Measurements from ENCODE around the gene PDE8B.

Gene PDE8B

GRCh38 chr5:77316871-77317661 lies 106.6 kb downstream of the PDE8B start:
- no peak for ATAC-seq
- TF ChIP-seq OSR1 (CRISPR knock-in tag; IDR thresholded peaks at IDR 0.05), result no peak

GRCh38 chr5:77318060-77318459 lies 107.6 kb downstream of the PDE8B start:
- TF ChIP-seq CSDC2 (CRISPR knock-in tag; IDR thresholded peaks at IDR 0.05) (no peak), ZNF8 (CRISPR knock-in tag; IDR thresholded peaks at IDR 0.05) (no peak), ZFP30 (CRISPR knock-in tag; IDR thresholded peaks at IDR 0.05) (no peak), ZFP3 (CRISPR knock-in tag; IDR thresholded peaks at IDR 0.05) (no peak), BACH2 (CRISPR knock-in tag; IDR thresholded peaks at IDR 0.05; ENCODE audit: borderline replicate concordance) (no peak), SNAI2 (CRISPR knock-in tag; IDR thresholded peaks at IDR 0.05) (no peak), PPARA (CRISPR knock-in tag; IDR thresholded peaks at IDR 0.05; ENCODE audit: borderline replicate concordance) (no peak), PATZ1 (CRISPR knock-in tag; IDR thresholded peaks at IDR 0.05; ENCODE audit: borderline replicate concordance) (no peak), ZNF70 (CRISPR knock-in tag; IDR thresholded peaks at IDR 0.05) (no peak), ZC3H10 (CRISPR knock-in tag; IDR thresholded peaks at IDR 0.05) (no peak), ESRRG (CRISPR knock-in tag; IDR thresholded peaks at IDR 0.05) (no peak), CREB5 (CRISPR knock-in tag; IDR thresholded peaks at IDR 0.05; ENCODE audit: low read depth) (no peak), GLIS3 (CRISPR knock-in tag; IDR thresholded peaks at IDR 0.05) (no peak), CSRNP3 (CRISPR knock-in tag; IDR thresholded peaks at IDR 0.05) (no peak), ZNF565 (CRISPR knock-in tag; conservative IDR thresholded peaks at IDR 0.05; ENCODE audit: low read depth) (no peak), OSR1 (CRISPR knock-in tag; IDR thresholded peaks at IDR 0.05) (no peak), TCF4 (CRISPR knock-in tag; IDR thresholded peaks at IDR 0.05; ENCODE audit: borderline replicate concordance) (no peak), POU6F1 (CRISPR knock-in tag; IDR thresholded peaks at IDR 0.05; ENCODE audit: borderline replicate concordance, low read depth) (no peak), RARB (CRISPR knock-in tag; IDR thresholded peaks at IDR 0.05) (no peak), ISL1 (CRISPR knock-in tag; IDR thresholded peaks at IDR 0.05) (no peak)
- ATAC-seq, result no peak

GRCh38 chr5:77319117-77319804 lies 108.8 kb downstream of the PDE8B start:
- ATAC-seq, result no peak
- TF ChIP-seq CSRNP3 (CRISPR knock-in tag; IDR thresholded peaks at IDR 0.05) (no peak), ARNTL (CRISPR knock-in tag; IDR thresholded peaks at IDR 0.05; ENCODE audit: borderline replicate concordance, low read depth) (no peak), ISL1 (CRISPR knock-in tag; IDR thresholded peaks at IDR 0.05) (no peak), CSDC2 (CRISPR knock-in tag; IDR thresholded peaks at IDR 0.05) (no peak), BACH2 (CRISPR knock-in tag; IDR thresholded peaks at IDR 0.05; ENCODE audit: borderline replicate concordance) (no peak), TOX (CRISPR knock-in tag; IDR thresholded peaks at IDR 0.05; ENCODE audit: borderline replicate concordance) (no peak), RARB (CRISPR knock-in tag; IDR thresholded peaks at IDR 0.05) (no peak), SNAI2 (CRISPR knock-in tag; IDR thresholded peaks at IDR 0.05) (no peak), POU6F1 (CRISPR knock-in tag; IDR thresholded peaks at IDR 0.05; ENCODE audit: borderline replicate concordance, low read depth) (no peak), GLIS3 (CRISPR knock-in tag; IDR thresholded peaks at IDR 0.05) (no peak), PPARA (CRISPR knock-in tag; IDR thresholded peaks at IDR 0.05; ENCODE audit: borderline replicate concordance) (no peak), ZFP3 (CRISPR knock-in tag; IDR thresholded peaks at IDR 0.05) (no peak), CREB5 (CRISPR knock-in tag; IDR thresholded peaks at IDR 0.05; ENCODE audit: low read depth) (no peak), ESRRG (CRISPR knock-in tag; IDR thresholded peaks at IDR 0.05) (no peak), PATZ1 (CRISPR knock-in tag; IDR thresholded peaks at IDR 0.05; ENCODE audit: borderline replicate concordance) (no peak), ZC3H10 (CRISPR knock-in tag; IDR thresholded peaks at IDR 0.05) (no peak), ZNF565 (CRISPR knock-in tag; conservative IDR thresholded peaks at IDR 0.05; ENCODE audit: low read depth) (no peak)
